ENCODE data around the gene ACSL1. TPM values are rescaled to one million over a fixed set of nuclear protein-coding genes. Genes with fewer than 3 reads are reported as not detected.

ACSL1 gene
- total and polyA plus RNA-seq, 8 donors, result 18.5 to 270 (median 26.4) TPM

DNA sequence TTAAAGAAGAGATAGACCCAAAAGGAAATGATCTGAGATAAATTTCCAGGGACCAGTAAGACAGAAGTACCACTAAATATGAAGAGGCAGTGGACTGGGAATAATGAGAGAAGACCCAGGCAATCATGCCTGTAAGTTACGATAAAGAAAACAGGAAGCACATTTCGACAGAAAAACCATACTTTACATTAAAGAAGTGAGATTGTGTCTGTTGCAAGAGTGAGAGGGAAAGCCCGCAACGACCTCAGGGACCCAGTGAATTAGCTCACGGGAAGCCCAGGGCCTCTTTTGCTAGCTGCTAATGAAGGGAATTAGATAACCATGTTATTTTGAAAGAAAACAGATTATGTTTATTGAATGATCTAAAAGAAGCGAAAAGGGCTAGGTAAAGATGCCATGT is 28.9 kb upstream of the ACSL1 start:
- TF ChIP-seq CTCF (IDR thresholded peaks at IDR 0.05), result no peak
- peak in 1 of 4 donors; percentile 59 for DNase-seq
- H3K27ac ChIP-seq, result peak overlapping the region; percentile 14 to 91
- peak overlapping the region in 1 of 2 donors; percentile 13 for H3K4me3 ChIP-seq
- no peaks in the 10 kb centered on the region for H3K27me3 ChIP-seq
- peaks cover 0 to 85% of the 10 kb centered on the region in 2 donors for H3K4me1 ChIP-seq
- no peaks in the 10 kb centered on the region for H3K36me3 ChIP-seq
- no peaks in the 10 kb centered on the region for H3K9me3 ChIP-seq
- intact Hi-C loops (cut with DNase I), result no loop called here
- peak; percentile 19 for ATAC-seq

- Histone ChIP-seq H3K27ac (peak overlapping the region in 1 of 2 donors; percentile 91), H3K9me3 (no peaks in the 10 kb centered on the region), H3K36me3 (no peaks in the 10 kb centered on the region), H3K4me1 (peaks cover 0 to 80% of the 10 kb centered on the region in 2 donors), H3K4me3 (peak overlapping the region in 1 of 2 donors; percentile 11), H3K27me3 (no peaks in the 10 kb centered on the region)
- DNase-seq, result no peak
- TF ChIP-seq CTCF (IDR thresholded peaks at IDR 0.05), result no peak
- intact Hi-C loops (cut with DNase I), result no loop called here
- no peak for ATAC-seq
Measured at GRCh38 chr4:184853436-184853835, 27.7 kb upstream of the ACSL1 start.

GRCh38 chr4:184851886-184852285 is 26.1 kb upstream of the ACSL1 start:
- no peak for TF ChIP-seq CTCF (IDR thresholded peaks at IDR 0.05)
- peak overlapping the region in 1 of 2 donors; percentile 11 for H3K4me3 ChIP-seq
- DNase-seq, result no peak
- H3K27me3 ChIP-seq, result no peaks in the 10 kb centered on the region
- ATAC-seq, result no peak
- H3K4me1 ChIP-seq, result peaks cover 0 to 77% of the 10 kb centered on the region in 2 donors
- intact Hi-C loops (cut with DNase I), result no loop called here
- H3K9me3 ChIP-seq, result no peaks in the 10 kb centered on the region
- peak overlapping the region in 1 of 2 donors; percentile 91 for H3K27ac ChIP-seq
- no peaks in the 10 kb centered on the region for H3K36me3 ChIP-seq

- no peaks in the 10 kb centered on the region for H3K27me3 ChIP-seq
- no peaks in the 10 kb centered on the region for H3K9me3 ChIP-seq
- TF ChIP-seq CTCF (IDR thresholded peaks at IDR 0.05), result no peak
- ATAC-seq (peak; percentile 43), DNase-seq (peak in 1 of 4 donors; percentile 51)
- no peaks in the 10 kb centered on the region for H3K36me3 ChIP-seq
- H3K27ac ChIP-seq, result peak overlapping the region in 1 of 2 donors; percentile 91
- intact Hi-C loops (cut with DNase I), result no loop called here
- H3K4me3 ChIP-seq, result no peak overlapping the region
- H3K4me1 ChIP-seq, result peaks cover 0 to 71% of the 10 kb centered on the region in 2 donors
Measured at GRCh38 chr4:184851200-184851541, 25.4 kb upstream of the ACSL1 start.

- Histone ChIP-seq H3K4me1 (peaks cover 0 to 71% of the 10 kb centered on the region in 2 donors), H3K36me3 (no peaks in the 10 kb centered on the region), H3K27ac (peak overlapping the region; percentile 39 to 91), H3K9me3 (no peaks in the 10 kb centered on the region), H3K27me3 (no peaks in the 10 kb centered on the region), H3K4me3 (no peak overlapping the region)
- DNase-seq (peak in 1 of 4 donors; percentile 58), ATAC-seq (no peak)
- intact Hi-C loops (cut with DNase I), result no loop called here
- no peak for TF ChIP-seq CTCF (IDR thresholded peaks at IDR 0.05)
Measured at GRCh38 chr4:184850431-184851199, 24.8 kb upstream of the ACSL1 start.
